Ascending aorta (tissue), 2 donors: Measurements from ENCODE around the gene CCDC50. TPM values are rescaled to one million over a fixed set of nuclear protein-coding genes. Genes with fewer than 3 reads are reported as not detected.

Experiments used
- DNase-seq, 2 donors: peaks; one replicate each; pipeline ENCODE4 v3.0.0-alpha.2; 2019; ENCODE audit warnings: low spot score in 2 of 2
- H3K27ac ChIP-seq, 2 donors: fragments of 200-600 bp; sonication (generic); one replicate each; pipeline ENCODE4 v1.5.1; 2016 to 2017; ENCODE audit warnings: mild to moderate bottlenecking in 1 of 2
- H3K27me3 ChIP-seq: fragments of 200-600 bp; sonication (generic); one replicate; pipeline ENCODE4 v1.5.1; 2017
- H3K36me3 ChIP-seq, 2 donors: fragments of 200-600 bp; sonication (generic); one replicate each; pipeline ENCODE4 v1.5.1; 2016
- H3K4me1 ChIP-seq, 2 donors: fragments of 200-600 bp; sonication (generic); one replicate each; pipeline ENCODE4 v1.5.1; 2016 to 2017; ENCODE audit warnings: mild to moderate bottlenecking in 1 of 2
- H3K4me3 ChIP-seq, 2 donors: fragments of 200-600 bp; sonication (generic); one replicate each; pipeline ENCODE4 v1.5.1; 2016 to 2017; ENCODE audit warnings: mild to moderate bottlenecking in 1 of 2
- H3K9me3 ChIP-seq, 2 donors: fragments of 200-600 bp; sonication (generic); one replicate each; pipeline ENCODE4 v1.5.1; 2016
- intact Hi-C: fragments of 100-400 bp; cut with DNase I; formaldehyde crosslinking; loops from one replicate; pipeline ENCODE4 v1.15.1; 2023
- total RNA-seq: library from RNA; depleted of rRNA; stranded (reverse); fragments of >200 nt; gene quantifications from one replicate; pipeline ENCODE4 v1.1.0, GENCODE V29; 2016
- TF ChIP-seq, protein P1 (sequence below), 3 experiments: fragments of 200-600 bp in 2 of 3; fragments of 450-650 bp in 1 of 3; sonication (generic) in 2 of 3; IDR thresholded peaks; one replicate each; pipeline ENCODE4 v1.5.1; 2016 to 2019; ENCODE audit warnings: antibody characterized with exemption in 3 of 3, mild to moderate bottlenecking in 1 of 3, moderate library complexity in 1 of 3

Gene CCDC50
- total RNA-seq, 1 donor from 2014 or later, result 82.8 TPM

DNA sequence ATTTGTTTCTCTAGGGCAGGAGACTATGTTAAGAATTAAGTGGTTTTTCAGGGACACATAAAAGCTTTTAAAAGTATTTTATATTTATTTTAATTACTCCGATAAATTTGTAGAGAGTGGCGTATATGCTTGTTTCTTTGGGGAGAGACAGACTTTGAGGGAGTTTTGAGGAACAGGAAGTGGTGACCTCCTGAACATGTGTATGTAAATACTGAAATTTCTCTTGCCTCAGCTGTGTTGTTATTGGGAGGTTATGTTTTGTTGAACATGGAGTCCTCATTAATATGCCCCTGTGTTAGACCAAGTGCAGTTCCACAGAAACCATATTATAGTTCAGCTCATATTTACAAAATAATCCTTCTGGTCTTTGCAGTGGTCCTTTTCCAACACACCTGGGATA lies 42.9 kb downstream of the CCDC50 start:
- Histone ChIP-seq H3K4me3 (no peak overlapping the region), H3K4me1 (peaks cover 3 to 5% of the 10 kb centered on the region in 2 donors), H3K36me3 (peaks cover 11 to 33% of the 10 kb centered on the region in 2 donors), H3K27ac (no peak overlapping the region), H3K27me3 (no peaks in the 10 kb centered on the region), H3K9me3 (no peaks in the 10 kb centered on the region)
- TF ChIP-seq, protein P1, sequence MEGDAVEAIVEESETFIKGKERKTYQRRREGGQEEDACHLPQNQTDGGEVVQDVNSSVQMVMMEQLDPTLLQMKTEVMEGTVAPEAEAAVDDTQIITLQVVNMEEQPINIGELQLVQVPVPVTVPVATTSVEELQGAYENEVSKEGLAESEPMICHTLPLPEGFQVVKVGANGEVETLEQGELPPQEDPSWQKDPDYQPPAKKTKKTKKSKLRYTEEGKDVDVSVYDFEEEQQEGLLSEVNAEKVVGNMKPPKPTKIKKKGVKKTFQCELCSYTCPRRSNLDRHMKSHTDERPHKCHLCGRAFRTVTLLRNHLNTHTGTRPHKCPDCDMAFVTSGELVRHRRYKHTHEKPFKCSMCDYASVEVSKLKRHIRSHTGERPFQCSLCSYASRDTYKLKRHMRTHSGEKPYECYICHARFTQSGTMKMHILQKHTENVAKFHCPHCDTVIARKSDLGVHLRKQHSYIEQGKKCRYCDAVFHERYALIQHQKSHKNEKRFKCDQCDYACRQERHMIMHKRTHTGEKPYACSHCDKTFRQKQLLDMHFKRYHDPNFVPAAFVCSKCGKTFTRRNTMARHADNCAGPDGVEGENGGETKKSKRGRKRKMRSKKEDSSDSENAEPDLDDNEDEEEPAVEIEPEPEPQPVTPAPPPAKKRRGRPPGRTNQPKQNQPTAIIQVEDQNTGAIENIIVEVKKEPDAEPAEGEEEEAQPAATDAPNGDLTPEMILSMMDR (IDR thresholded peaks at IDR 0.05), result no peak
- intact Hi-C loops, result no loop called here
- DNase-seq, result no peak

DNA sequence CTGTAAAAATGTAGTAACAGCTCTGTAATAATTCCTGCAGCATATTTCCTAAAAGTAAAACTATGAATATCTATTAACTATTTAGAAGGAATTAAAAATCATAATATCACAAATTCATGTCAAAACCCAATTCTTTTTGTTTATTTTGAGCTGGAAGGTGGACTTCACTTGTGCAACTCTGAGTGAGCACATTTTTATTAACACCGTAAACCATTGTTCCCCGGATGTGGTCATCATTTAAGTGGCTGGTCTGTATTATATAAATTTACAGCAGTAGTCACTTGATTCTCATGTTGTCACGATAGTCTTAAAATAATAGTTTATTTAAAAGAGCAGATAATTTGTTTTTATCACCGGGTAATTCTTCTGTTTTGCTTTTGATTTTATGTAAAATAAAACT lies 44.1 kb downstream of the CCDC50 start:
- DNase-seq, result no peak
- H3K27ac ChIP-seq, result no peak overlapping the region
- TF ChIP-seq, protein P1 (IDR thresholded peaks at IDR 0.05), result no peak
- intact Hi-C loops, result no loop called here
- H3K4me3 ChIP-seq, result no peak overlapping the region
- peaks cover 3 to 7% of the 10 kb centered on the region in 2 donors for H3K4me1 ChIP-seq
- H3K36me3 ChIP-seq, result peaks cover 11 to 28% of the 10 kb centered on the region in 2 donors
- H3K27me3 ChIP-seq, result no peaks in the 10 kb centered on the region
- no peaks in the 10 kb centered on the region for H3K9me3 ChIP-seq

DNA sequence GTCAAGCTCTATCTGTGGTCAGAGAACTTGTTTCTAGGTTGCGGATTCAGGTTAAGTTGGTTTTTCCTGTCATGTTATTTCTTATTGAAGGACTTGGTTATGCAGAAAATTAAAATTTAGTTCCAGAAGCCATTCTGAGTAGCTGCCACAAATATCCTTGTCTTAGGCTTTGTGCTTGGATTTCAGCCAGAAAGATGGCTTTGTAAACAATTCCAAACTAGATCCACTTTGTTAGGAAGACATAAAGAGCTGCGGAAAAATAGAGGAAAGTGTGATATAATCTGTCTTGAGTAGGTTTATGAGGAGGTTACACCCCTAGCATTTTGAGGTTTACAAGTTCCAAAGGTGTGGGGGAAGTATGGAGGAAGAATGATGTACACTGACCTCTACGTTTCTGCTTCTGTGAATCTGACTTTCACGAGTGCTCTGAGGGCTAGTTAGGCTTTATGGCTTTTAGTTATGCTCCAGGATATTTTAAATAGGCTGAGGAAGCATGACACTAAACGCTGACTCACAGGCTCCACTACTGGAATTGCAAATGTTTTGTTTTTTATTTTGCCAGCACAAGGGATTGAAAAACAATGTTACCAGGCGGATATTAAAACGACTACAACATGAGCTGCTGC lies 47.4 kb downstream of the CCDC50 start:
- H3K4me3 ChIP-seq, result no peak overlapping the region
- peaks cover 11 to 26% of the 10 kb centered on the region in 2 donors for H3K36me3 ChIP-seq
- intact Hi-C loops, result loop anchor here (5.0 kb wide), 1 partner anchor 49 kb away; the partner anchor contains the start of gene CCDC50
- H3K9me3 ChIP-seq, result no peaks in the 10 kb centered on the region
- peak overlapping the region in 1 of 2 donors; percentile 20 for H3K27ac ChIP-seq
- TF ChIP-seq, protein P1 (IDR thresholded peaks at IDR 0.05), result no peak
- no peak for DNase-seq
- peaks cover 3 to 13% of the 10 kb centered on the region in 2 donors for H3K4me1 ChIP-seq
- no peaks in the 10 kb centered on the region for H3K27me3 ChIP-seq

DNA sequence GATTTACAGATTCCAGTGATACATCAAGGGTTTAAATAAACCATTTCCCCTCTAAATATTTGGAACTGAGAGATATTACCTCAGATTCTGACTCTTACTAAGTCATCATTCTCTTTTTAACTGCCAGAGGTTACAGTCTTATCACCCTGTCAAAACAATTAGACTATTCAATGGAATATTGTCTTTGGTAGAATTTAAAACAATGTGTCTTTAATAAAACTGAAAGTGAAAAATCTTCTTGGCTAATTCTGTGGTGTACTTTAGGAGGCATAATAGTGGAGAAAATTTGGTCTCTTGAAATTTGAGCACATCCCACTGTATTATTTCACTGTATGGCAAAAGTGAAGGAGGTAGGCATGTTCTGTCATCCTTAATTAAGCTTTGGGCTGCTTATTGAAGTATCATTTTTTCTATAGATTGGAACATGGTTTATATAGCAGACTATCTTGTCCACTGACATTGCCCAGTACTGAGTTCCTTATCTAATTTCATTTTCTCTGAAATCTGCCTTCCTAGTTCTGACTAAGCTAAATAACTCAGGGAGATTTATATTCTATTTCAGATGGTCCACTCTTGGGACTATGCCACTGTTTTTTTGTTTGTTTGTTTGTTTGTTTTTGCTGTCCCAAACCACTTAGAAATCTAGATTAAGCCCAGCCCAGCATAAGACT lies 49.1 kb downstream of the CCDC50 start:
- intact Hi-C loops, result loop anchor here (5.0 kb wide), 1 partner anchor 51 kb away; the partner anchor contains the start of gene CCDC50
- peaks cover 3 to 13% of the 10 kb centered on the region in 2 donors for H3K4me1 ChIP-seq
- no peaks in the 10 kb centered on the region for H3K27me3 ChIP-seq
- TF ChIP-seq, protein P1 (IDR thresholded peaks at IDR 0.05), result no peak
- DNase-seq, result no peak
- no peak overlapping the region for H3K27ac ChIP-seq
- H3K9me3 ChIP-seq, result no peaks in the 10 kb centered on the region
- H3K4me3 ChIP-seq, result no peak overlapping the region
- H3K36me3 ChIP-seq, result peaks cover 18 to 42% of the 10 kb centered on the region in 2 donors

DNA sequence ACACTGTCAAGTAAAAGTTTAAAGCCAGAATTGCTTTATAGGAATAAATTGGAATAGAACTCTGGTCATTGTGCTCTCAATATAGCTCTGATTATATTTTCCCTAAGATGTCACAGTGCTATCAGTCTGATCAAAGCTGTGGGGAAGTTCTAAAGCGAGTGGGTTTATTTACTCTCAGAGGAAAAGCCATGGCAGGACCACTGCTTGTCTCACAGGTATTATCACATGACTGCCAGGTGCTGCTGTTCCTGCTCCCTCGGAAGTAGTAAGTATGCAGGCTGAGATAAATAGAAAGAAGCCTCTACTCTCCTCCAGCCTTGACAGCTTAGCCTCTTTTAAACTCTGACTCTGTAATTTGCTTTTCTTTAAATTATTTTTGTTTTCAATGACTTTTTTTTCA lies 50.3 kb downstream of the CCDC50 start:
- peaks cover 18 to 47% of the 10 kb centered on the region in 2 donors for H3K36me3 ChIP-seq
- H3K27me3 ChIP-seq, result no peaks in the 10 kb centered on the region
- peaks cover 3 to 13% of the 10 kb centered on the region in 2 donors for H3K4me1 ChIP-seq
- intact Hi-C loops, result loop anchor here (5.0 kb wide), 1 partner anchor 52 kb away; the partner anchor contains the start of gene CCDC50
- H3K4me3 ChIP-seq, result no peak overlapping the region
- no peak for DNase-seq
- TF ChIP-seq, protein P1 (IDR thresholded peaks at IDR 0.05), result no peak
- no peak overlapping the region for H3K27ac ChIP-seq
- no peaks in the 10 kb centered on the region for H3K9me3 ChIP-seq
